ENCODE data around the gene TPD52L1.
A peak's percentile ranks its signal among the peaks of the same experiment; 100 is the strongest.

The TPD52L1 gene

DNA sequence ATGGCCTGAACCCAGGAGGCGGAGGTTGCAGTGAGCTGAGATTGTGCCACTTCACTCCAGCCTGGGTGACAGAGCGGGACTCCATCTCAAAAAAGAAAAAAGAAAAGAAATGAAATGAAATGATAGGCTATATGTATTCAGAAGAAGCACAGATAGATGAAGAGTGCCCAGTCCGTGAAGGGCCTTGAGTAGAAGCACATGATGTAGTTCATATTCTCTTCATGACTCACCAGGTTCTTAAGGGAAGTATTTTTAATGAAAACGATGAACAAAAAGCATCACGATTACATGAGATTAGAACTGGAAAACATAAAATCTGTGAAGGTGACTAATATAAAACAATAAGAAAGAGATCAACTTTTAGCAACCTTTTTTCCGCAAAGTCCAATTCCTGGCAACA lies 29.8 kb downstream of the TPD52L1 start:
- no peak for DNase-seq

DNA sequence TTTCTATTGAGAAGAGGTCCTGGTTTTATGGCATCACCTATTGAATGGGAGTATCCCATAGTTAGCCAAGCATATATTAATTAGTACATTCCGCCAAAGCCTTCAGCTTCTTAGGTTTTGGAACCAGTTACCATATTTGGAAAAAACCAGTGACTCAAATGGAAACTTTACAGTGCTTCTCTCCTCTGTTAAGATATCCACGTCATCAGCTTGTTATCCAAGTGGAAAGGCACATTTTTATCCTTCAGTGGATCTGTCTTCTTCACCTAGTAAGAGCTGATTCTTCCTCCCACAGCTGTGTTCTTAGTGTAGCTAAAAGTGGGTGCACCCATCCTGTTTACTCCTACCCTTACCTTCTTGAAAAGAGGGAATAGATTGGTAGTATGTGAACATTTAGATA lies 34.5 kb downstream of the TPD52L1 start:
- no peak for DNase-seq

DNA sequence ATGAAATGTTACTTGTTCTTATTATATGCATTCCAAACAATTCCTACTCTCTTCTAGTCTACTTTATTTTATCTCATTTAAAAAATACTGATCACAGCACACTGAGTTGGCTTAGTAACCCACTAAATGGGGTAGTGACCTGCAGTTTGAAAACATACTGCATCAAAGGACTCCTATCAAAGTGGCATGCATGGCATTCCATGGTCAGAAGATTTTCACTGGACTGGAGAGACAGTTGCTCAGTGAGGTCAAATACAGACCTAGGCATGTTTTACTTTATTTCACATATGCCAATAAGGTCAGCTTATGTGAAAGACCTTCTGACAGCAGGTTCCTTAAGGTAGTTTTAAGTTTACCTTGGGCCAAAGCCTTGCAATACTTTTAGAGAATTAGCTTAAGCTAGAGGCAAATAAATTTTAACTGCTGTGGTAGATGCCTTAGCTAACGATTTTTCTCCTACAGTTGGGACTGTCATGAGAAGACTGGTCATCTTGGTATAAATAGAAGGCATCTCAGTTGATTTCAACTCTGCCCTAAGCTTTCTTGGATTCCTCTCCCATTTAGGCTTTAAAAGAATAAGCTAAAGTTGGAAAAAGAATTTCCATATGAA lies 35.1 kb downstream of the TPD52L1 start:
- no peak for DNase-seq

- no peak for DNase-seq
Measured at GRCh38 chr6:125189494-125189893, 35.9 kb downstream of the TPD52L1 start.

DNA sequence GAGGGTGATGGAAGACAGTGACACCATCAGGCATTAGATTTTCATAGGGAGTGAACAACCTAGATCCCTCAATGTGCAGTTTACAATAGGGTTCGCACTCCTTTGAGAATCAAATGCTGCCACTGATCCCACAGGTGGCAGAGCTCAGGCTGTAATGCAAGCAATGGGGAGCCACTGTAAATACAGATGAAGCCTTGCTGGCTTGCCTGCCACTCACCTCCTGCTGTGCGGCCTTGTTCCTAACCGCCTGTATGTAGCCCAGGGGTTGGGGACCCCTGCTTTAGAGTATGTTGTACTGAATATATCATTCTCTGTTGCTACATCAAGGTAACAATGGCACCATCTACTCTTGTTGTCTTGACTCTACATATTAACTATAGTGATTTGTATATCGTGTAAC lies 37.1 kb downstream of the TPD52L1 start:
- DNase-seq: peak; percentile 74

DNA sequence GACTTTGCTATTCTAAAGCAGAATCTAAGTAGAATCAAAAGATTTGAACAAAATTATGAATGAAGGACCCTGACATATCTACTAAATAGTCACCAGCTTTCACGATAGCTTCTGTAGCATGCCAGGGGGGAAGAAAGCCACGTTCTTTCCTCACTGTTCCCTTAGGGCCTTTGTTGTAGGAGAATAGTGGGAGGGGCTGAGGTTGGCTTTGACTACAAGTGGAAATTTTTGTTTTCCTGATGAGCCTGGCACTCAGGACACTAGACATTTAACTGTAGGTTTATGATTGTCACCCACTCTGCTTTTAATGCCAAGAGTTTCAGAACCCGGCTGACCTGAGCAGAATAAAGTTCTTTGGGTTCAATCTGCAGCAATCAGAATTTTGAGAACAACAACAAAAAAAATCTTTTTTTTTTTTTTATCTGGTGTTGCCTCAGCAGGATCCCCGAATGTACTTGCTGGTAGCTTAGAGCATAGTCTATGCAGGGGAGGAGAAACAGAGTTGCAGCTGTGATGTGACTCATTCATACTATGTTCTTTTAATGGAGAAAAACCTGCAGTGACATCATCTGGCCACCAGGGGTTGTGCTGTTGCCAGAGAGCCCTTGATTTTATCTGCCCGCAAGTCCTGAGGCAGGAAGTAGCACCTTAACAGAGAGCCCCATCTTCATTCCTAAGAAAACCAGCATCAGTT lies 38.5 kb downstream of the TPD52L1 start:
- peak; percentile 78 for DNase-seq

DNA sequence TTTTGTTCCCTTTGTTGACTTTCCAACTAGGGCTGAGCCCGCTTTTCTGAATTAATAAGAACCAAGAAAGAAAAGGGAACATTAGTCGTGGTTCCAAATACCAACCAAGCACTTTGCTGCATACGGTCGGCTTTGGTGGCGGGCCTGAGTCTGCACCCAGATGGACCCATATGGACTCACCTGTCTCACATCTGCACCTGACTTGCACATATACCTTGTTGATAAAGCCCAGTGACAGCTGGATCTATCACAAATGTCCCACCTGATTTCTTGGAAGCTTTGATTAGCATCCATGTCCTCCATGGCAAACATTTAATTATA lies 39.0 kb downstream of the TPD52L1 start:
- DNase-seq: no peak

GRCh38 chr6:125193208-125193607 lies 39.6 kb downstream of the TPD52L1 start:
- DNase-seq: no peak

DNA sequence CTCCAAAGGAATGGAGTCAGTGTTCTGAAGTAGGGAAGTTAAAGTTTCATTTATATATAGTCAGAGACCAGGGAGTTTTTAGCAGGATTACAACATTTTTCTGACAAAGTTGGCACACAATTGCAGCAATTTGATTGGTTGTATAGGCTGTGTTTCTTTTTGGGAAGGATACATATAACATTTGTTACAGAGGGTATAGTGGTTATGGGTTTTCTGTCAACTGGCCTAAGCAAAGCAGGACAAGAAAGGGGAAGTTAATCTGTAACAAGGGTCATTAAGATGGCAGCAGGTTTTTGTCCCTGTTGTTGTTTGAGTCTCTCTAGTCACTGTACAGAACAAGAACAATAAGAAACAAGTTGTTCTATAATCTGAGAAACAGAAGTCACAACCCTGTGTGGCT lies 41.4 kb downstream of the TPD52L1 start:
- DNase-seq: no peak

GRCh38 chr6:125195526-125195925 lies 42.0 kb downstream of the TPD52L1 start:
- DNase-seq: no peak

- DNase-seq: no peak
Measured at GRCh38 chr6:125196613-125197012, 43.0 kb downstream of the TPD52L1 start.

GRCh38 chr6:125197795-125198269 lies 44.3 kb downstream of the TPD52L1 start:
- peak; percentile 64 for DNase-seq

GRCh38 chr6:125198398-125198937 lies 44.9 kb downstream of the TPD52L1 start:
- DNase-seq: no peak

DNA sequence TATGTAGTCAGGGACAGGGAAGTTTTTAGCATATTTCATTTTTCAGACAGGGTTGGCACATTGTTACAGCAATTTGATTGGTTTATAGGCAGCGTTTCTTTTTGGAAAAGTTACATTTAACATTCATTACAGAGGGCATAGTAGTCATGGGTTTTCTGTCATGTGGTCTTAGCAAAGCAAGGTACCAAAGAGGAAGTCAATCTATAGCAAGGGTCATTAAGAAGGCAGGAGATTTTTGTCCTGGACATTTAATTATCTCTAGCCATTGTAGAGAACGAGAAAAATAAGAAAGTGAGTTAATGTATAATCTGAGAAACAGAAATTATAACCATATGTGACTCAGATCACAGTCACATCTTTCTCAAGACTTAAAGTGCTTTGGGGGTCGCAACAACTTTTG lies 47.4 kb downstream of the TPD52L1 start:
- DNase-seq: no peak

DNA sequence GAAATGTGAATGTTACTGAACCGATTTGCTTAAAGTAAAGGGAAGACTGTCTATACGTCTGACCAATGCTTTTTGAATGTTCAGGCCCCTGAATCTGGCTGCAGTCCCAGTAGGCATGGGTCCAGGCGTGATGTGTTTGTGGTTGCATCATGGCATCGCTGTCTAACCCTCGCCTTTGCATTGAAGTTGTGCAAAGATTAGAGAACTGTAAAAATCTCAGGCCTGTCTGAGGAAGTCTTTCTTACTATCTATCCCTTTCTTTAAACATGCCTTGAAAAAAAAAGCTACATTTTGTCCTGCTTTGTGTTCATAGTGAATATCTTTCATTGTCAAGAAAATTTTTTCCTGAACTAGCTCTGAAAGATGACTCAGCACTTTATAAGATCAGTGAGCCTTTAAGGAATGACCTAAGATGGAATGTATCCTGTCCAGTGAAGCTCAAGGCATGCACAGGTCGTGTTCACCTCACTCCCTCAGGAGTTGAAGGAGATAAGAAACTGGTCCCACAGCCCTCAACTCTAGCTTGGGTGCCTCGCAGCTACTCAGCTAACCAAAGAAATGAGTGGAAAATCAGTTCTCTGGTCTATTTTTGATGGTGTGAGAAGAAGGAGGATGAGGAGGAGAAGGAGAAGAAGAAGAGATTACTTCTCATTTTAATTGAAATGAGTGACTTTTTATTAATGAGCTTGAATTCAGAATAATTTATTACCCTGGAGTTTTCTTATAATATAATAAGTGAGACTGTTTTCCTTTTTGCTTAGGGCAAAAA lies 48.6 kb downstream of the TPD52L1 start:
- DNase-seq: no peak

DNA sequence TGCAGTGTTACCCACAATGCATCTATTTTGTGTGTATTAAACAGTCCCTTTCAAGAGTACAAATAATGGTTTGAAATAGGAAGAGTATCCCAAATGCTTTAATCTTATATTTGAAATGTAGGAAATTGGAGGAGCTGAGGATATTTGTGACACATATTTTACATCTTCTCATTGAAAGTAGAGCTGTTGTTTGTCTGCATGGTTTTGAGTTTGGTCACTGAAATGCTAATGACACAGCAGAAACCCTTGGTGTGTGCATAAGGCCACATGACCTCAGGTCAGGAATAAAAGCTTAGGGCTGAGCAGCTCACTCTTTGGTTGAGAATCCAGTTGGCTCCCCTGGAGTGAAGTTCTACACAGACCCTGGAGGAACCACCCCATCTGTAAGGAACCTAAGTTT lies 49.8 kb downstream of the TPD52L1 start:
- no peak for DNase-seq

- DNase-seq: no peak
Measured at GRCh38 chr6:125205931-125206330, 52.4 kb downstream of the TPD52L1 start.

DNA sequence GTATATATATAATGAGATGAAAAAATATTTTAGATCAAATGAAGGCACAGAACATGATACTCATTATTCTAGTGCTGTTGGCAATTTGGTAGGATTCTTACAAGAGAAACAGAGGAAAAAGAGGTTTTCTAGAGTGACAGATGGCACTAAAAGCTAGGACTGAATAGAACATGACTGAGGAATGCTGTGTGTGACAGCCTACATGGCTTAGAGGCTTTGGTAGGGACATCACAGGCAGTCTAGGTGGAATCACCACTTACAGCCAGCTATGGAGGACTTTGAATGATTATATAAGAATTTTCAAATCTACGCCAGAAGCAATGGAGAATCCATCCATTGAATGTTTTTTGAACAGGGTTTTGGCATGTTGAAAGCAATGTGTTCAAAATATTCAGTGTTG lies 52.8 kb downstream of the TPD52L1 start:
- DNase-seq: no peak

- DNase-seq: no peak
Measured at GRCh38 chr6:125207956-125208355, 54.4 kb downstream of the TPD52L1 start.

DNA sequence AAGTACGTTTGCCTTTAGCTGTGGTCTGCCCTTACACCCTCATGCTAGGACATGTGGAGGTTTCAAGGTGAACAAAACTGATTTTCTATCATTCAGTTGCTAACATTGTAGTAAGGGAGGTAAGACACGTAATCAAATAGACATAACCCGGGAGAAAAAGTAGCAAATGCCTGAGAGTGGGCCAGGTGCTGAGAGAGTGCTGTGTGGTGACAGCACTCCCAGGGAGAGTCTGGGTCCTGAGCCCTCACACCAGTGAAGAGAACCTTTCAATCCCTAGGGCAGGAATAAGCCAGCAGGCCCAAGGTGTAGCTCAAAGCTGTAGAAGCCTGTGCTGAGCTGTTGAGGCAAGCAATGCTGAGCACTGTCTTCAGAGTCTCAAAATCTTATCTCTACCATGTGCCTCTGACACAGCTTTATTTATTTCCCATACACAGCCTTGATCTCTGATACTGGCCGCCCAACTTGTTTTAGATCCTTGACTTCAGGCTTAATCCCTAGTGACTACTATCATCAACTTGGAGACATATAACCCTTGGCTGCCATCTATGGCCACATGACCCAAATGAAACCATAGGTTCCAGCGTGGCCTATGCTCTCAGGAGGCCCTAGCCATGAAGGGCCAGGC lies 55.2 kb downstream of the TPD52L1 start:
- no peak for DNase-seq

DNA sequence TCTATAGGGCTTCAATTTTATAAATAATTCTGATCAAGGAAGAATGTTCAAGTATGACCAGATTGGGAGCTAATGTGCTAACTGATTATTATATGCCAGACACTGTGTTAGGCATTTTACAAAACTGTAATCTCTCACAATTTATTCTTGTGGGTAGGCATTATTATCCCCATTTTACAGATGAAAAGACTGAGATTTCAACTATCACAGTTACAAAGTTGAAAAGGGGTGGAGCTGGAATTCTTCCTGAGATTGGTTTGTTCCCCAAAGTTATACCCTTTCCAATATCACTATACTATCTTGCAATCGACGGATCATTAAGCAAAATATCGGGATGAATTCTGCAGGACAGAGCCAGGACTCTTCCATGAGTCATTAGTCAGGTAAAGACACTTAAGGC lies 57.1 kb downstream of the TPD52L1 start:
- DNase-seq: no peak

DNA sequence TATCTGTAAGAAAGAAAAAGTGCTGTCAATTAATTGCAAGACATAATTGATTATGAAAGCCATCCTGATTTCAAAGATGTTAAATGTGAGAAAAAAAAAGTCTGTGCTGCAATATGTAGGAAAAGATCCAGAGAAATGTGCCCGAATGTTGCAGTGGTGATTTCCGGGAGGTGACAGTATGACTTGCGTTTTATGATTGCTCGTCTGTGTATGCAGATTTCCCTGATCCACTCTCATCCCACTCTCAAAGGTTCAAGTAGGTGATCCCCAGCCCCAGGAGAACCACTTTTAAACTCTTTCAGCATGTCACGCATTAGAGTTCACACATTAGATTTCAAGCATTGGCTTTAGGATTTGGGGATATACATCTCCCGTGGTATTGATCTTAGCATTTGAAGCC lies 57.8 kb downstream of the TPD52L1 start:
- no peak for DNase-seq

DNA sequence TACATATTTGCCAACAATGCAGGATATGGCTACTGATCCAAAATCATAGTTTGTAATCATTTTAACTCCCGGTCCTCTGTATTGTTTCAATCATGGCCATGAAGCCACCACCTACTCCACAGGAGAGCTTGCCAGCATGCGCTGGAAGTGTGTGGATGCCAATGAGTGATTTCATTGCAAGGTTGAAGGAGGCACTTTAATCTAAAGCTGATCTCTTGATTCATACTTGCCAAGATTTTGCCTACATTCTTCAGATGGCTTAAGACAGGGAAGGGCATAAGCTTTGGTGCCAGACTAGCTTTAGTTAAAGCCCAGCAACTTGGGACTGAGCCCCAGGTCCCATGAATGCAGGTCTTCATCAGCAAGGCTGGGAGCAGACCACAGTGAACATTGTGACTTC lies 58.8 kb downstream of the TPD52L1 start:
- no peak for DNase-seq

GRCh38 chr6:125213939-125214338 lies 60.4 kb downstream of the TPD52L1 start:
- peak; percentile 17 for DNase-seq

Data from NCI-H146 (cell line).